PFSK-1 (cell line): Measurements from ENCODE around the gene CCDC124.

Experiments used
- FOXP2 ChIP-seq: optimal IDR thresholded peaks from 2 replicates; pipeline ENCODE3; 2011; ENCODE audit warnings: borderline replicate concordance, control low read depth, inconsistent platforms; ENCODE audit not compliant: insufficient read depth; ENCODE audit errors: extremely low read length, extremely low read depth
- POLR2AphosphoS5 ChIP-seq: IDR thresholded peaks from 2 replicates; pipeline ENCODE4 v1.6.1; 2012; ENCODE audit warnings: low read depth, mild to moderate bottlenecking, control low read depth, low read length, moderate library complexity
- REST ChIP-seq, 2 experiments: IDR thresholded peaks; 2 replicates each; pipeline versions ENCODE4 v1.6.1 to v1.8.0; 2011 to 2012; ENCODE audit warnings: low read depth in 2 of 2, low read length in 2 of 2, control low read depth in 1 of 2, inconsistent platforms in 1 of 2, mild to moderate bottlenecking in 1 of 2, moderate library complexity in 1 of 2; ENCODE audit not compliant: insufficient read depth in 1 of 2
- SIN3A ChIP-seq: IDR thresholded peaks from 2 replicates; pipeline ENCODE4 v1.6.1; 2012; ENCODE audit warnings: mild to moderate bottlenecking, low read length, moderate library complexity, borderline replicate concordance; ENCODE audit not compliant: insufficient read depth
- TAF1 ChIP-seq: IDR thresholded peaks from 2 replicates; pipeline ENCODE4 v1.6.1; 2012; ENCODE audit warnings: low read length, control low read depth, borderline replicate concordance; ENCODE audit not compliant: insufficient read depth

Gene CCDC124

GRCh38 chr19:17926044-17926443 is 6.8 kb upstream of the CCDC124 start:
- TF ChIP-seq REST (IDR thresholded peaks at IDR 0.05; ENCODE audit: insufficient read depth in 1 of 2, low read depth in 2 of 2, low read length in 2 of 2) (no peak), SIN3A (no peak), TAF1 (no peak), FOXP2 (no peak), POLR2AphosphoS5 (no peak)

GRCh38 chr19:17929056-17929455 is 3.8 kb upstream of the CCDC124 start:
- no peak for TF ChIP-seq SIN3A
- no peak for TF ChIP-seq REST (IDR thresholded peaks at IDR 0.05; ENCODE audit: insufficient read depth in 1 of 2, low read depth in 2 of 2, low read length in 2 of 2)
- TF ChIP-seq FOXP2 = no peak

- TF ChIP-seq SIN3A (no peak), POLR2AphosphoS5 (no peak), FOXP2 (no peak), TAF1 (no peak), REST (IDR thresholded peaks at IDR 0.05; ENCODE audit: insufficient read depth in 1 of 2, low read depth in 2 of 2, low read length in 2 of 2) (no peak)
These were observed 1.2 kb upstream of the CCDC124 start for GRCh38 chr19:17931532-17932191.

GRCh38 chr19:17933414-17934129 is 757 bp downstream of the CCDC124 start:
- TF ChIP-seq TAF1 = no peak
- no peak for TF ChIP-seq REST (IDR thresholded peaks at IDR 0.05; ENCODE audit: insufficient read depth in 1 of 2, low read depth in 2 of 2, low read length in 2 of 2)
- TF ChIP-seq POLR2AphosphoS5 = no peak

GRCh38 chr19:17936379-17936778 is 3.6 kb downstream of the CCDC124 start:
- TF ChIP-seq TAF1 (no peak), FOXP2 (no peak), SIN3A (no peak), REST (IDR thresholded peaks at IDR 0.05; ENCODE audit: insufficient read depth in 1 of 2, low read depth in 2 of 2, low read length in 2 of 2) (no peak), POLR2AphosphoS5 (no peak)
